Caki2 (cell line): ENCODE measurements around the gene SIGLEC1. TPM values are rescaled to one million over a fixed set of nuclear protein-coding genes. Genes with fewer than 3 reads are reported as not detected.

Experiments used
- DNase-seq: peaks from one replicate; pipeline ENCODE4 v3.0.0-alpha.2; 2015; ENCODE audit warnings: low read depth
- in situ Hi-C: cut with HindIII; loops from 2 replicates; pipeline ENCODE4 v1.10.0; 2016; ENCODE audit warnings: low sequenced_read_pairs, low pct_unique_long_range_greater_than_20kb, mixed read lengths
- total RNA-seq: library from RNA; depleted of rRNA; stranded (reverse); fragments of >200 nt; shearing (Covaris generic); gene quantifications from 2 replicates; pipeline ENCODE4 v1.2.3, GENCODE V29; 2014; ENCODE audit warnings: low replicate concordance

The SIGLEC1 gene
- total RNA-seq, 1 experiment from 2014 or later: not detected

DNA sequence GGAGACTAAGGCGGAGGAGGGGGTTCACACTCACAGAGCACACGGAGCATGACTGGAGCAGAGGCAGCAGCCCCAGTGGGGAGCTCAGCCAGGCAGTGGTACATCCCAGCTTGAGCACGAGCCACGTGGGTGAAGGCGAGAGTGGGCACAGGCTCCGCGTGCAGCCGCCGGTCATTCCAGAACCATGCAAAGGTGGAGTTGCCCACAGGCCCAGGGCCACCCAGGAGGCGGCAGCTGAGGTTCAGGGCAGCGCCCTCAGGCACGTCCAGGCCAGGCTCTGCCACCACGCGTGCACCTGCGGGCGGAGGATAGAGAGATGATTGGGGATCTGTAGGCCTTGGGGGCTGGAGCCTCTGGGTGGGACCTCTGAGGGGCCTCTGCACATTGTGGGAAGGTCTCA is 21.1 kb downstream of the SIGLEC1 start:
- DNase-seq: no peak

DNA sequence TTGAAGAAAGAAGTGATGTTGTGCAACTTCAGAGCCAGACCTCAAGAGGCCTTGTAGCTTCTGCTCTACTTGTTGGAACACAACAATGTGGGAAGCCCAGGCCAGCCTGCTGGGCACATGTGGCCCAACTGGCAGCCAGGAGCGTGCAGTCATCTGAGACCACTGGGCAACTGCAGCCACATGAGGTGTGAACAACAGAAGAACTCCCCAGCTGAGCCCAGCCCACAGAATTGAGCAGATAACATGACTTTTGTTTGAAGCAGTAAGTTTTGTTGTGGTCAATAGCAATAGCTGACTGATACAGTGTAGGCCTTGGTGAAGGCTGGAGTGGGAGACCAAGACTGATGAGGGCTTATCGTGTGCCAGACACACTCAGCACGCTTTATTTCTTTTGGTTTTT is 22.0 kb downstream of the SIGLEC1 start:
- no peak for DNase-seq
- in situ Hi-C loops: no loop called here

More for the DNA sequence above, 21.1 kb downstream of the SIGLEC1 start:
- in situ Hi-C loops: no loop called here

DNA sequence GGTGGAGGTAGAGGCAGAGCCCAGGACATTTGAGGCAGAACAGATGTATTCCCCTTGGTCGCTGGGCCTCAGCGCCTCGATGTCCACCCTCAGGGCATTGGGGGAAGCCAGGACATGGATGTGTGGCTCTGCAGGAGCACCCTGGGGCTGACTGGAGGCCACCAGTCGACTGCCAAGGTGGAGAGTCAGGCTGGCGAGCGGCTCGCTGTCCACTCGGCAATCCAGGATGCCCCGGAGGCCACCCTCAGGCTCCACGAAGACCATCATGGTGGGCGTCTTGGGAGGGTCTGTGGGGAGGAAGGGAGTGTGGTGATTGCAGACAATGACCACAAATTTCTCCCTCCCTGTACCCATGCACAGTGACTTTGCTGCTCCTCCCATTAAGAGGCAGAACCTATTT is 22.4 kb downstream of the SIGLEC1 start:
- in situ Hi-C loops: no loop called here
- DNase-seq: no peak

DNA sequence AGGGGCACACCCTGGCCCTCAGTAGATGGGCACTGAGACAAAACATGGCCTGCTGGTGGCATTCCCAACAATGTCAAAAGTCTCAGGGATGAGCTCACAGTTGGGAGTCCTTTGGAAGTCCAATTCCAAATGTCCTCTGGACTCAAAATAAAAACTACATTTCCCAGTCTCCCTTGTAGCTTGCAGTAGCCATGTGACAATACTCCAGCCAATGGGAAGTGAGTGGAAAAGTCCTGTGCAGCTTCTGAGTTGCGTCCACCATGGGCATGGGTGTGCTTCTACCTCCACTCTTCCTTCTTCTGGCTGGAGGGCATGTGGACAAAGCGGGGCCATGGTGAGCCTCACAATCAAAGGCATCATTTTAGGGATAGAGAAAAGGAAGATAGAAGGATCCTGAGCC is 24.7 kb downstream of the SIGLEC1 start:
- no peak for DNase-seq
- in situ Hi-C loops: no loop called here

DNA sequence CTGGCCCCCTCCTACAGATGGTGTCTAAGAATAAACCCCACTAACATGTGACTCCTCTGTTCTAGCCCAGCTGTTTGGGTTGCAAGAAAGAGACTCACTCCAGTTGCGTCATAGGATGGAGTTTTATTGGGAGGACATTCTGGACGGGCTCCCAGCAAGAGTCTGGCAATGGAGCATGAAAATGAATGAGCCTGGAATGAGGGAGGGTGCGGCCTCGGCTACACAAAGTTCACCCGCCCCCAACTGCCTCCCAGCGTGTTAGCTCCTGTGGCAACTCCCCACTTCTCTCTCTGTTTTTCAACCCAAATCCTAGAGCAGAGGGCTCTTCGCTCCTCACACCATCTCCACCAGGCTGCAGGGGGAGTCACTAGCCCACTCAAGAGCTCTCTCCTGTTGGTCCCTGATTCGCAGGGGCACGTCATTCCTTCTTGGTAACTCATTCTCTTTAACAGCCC is 25.5 kb downstream of the SIGLEC1 start:
- in situ Hi-C loops: no loop called here
- DNase-seq: peak; percentile 23

DNA sequence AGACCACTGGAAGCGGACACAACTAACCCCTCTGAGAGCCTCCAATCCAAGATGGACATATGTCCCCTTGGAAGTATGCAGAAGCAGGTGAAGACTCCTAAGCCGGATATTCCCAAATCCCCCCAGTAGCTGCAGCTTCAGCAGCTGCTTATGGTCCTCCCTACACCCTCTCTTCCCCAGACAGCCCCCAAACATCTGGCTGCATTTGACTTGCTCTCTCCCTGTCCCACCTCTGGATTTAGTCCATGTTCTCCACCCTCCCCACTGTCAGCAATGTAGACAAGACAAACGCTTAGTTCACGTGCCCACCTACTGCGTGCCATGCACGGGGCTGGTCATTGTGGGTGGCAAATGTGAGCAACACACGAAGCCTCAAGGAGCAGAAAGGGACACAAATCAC is 26.0 kb downstream of the SIGLEC1 start:
- in situ Hi-C loops: no loop called here
- DNase-seq: no peak

DNA sequence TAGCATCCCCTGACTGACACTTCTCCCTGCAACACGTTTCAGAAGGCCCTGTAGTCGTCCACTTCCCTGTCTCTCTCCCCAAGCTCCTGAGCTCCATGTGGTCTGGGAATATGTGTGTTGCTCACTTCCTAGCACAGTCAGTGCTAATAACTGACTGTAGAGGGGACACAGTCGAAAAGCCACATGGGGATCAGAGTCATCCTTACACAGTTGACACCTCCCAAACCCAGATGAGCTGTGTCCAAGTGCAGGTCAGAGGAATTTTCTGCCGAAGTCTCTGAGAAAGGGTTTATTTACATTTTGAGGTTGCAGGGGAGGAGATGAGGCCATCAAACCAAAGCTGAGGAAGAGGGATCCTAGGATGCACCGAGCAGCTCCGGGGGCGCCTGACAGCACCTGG is 27.1 kb downstream of the SIGLEC1 start:
- DNase-seq: no peak
- in situ Hi-C loops: no loop called here

DNA sequence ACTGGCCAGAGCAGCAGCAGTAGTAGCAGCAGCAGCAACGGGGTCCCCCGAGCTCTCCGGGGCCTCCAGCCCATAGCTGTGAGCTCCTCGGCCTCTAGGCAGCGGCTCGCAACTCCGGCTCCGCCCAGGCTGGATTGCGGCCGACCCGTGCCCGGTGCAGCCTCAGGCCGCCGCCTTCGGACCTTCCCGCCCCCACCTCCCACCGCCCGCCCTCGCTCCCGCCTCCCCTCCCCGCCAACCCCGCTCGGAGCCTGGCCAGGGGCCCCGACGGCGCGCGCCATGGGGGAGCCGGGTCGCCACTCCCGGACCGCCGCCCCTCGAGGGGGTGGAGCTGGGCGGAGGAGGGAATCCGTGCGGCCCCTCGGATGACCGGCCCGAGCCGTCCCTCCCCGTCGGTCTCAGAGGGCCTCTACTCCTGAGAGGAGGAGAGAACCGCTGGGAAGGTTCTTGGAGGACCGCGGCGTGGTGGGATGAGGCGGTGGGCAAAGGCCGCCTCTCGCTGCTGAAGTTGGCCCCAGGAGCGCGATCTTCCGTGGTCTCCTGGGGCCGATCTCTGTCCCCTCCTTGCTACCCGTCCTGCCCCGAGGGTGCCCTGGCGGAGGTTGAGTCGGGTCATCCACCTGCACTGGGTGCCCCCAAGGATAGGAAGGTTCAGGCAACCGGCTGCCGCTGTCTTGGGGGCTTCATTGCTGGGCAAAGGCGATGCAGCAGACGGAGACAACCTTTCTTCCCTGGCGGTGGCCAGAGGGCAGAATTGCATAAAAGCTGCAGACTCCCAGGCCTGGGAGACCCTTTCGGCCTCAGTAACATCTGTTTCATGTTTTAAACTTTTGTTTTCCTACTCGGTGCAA is 30.2 kb downstream of the SIGLEC1 start, which contains the start of gene ADAM33:
Gene ADAM33 (minus strand): TSS at position 80 of the 851 bp plus-strand sequence. CDS start 6 bp downstream, at position 74.
- DNase-seq: no peak
- in situ Hi-C loops: no loop called here

DNA sequence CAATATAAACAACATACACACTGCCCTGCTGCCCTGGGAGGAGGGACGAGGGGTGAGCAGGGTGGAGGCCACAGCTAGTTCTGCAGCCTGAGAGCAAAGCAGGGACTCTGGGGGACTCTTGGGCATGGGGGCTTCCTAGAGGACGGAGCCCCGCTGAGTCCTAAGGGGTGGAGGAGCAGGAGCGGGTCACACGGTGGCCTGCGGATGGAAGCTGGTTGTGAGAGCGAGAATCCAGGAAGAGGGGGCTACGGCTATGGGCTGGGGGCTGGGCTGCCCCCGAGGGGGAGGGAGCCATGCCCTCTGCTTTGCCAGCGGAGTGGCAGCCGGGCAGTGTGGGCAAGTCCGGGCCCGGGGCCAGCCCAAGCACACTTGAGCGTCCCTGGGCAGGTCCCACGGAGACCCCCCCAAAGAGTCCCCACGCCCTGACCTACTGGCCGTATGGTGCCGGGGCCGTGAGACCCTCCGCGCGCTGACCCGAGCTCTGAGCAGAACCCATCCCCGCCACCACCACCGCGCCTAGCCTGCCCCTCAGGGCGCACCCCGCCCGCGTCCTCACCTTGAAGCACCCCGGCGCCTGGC is 31.0 kb downstream of the SIGLEC1 start:
- in situ Hi-C loops: no loop called here
- no peak for DNase-seq

DNA sequence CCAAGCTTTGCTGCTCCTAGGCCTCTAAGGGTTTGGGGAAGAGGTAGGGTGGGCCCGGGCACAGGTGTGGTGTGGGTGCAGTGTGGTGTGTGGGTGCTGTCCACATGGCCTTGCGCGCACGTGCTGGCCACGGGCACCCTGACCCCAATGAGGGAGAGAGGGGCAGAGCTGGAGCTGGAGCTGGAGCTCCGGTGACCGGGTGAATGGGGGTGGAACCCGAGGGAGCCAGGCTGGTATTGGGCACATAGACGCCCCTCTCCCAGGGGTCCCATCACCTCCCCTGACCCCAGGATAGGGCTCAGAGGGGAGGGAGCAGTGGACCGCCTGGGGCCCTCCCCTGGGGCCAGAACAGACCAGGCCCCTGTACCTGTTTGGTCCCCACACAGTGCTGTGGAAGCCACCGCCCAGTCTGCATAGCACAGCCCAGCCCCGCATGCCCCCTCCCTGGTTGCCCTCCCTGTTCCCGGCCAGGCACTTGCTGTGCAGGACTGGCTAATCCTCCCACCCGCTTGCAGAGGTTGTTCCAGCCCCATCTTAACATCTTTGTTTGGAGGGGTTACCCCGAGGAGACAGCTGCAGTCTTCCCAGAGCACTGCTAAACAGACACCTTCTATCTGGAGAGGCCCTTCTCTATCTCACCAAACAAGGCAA is 31.6 kb downstream of the SIGLEC1 start:
- in situ Hi-C loops: no loop called here
- no peak for DNase-seq

DNA sequence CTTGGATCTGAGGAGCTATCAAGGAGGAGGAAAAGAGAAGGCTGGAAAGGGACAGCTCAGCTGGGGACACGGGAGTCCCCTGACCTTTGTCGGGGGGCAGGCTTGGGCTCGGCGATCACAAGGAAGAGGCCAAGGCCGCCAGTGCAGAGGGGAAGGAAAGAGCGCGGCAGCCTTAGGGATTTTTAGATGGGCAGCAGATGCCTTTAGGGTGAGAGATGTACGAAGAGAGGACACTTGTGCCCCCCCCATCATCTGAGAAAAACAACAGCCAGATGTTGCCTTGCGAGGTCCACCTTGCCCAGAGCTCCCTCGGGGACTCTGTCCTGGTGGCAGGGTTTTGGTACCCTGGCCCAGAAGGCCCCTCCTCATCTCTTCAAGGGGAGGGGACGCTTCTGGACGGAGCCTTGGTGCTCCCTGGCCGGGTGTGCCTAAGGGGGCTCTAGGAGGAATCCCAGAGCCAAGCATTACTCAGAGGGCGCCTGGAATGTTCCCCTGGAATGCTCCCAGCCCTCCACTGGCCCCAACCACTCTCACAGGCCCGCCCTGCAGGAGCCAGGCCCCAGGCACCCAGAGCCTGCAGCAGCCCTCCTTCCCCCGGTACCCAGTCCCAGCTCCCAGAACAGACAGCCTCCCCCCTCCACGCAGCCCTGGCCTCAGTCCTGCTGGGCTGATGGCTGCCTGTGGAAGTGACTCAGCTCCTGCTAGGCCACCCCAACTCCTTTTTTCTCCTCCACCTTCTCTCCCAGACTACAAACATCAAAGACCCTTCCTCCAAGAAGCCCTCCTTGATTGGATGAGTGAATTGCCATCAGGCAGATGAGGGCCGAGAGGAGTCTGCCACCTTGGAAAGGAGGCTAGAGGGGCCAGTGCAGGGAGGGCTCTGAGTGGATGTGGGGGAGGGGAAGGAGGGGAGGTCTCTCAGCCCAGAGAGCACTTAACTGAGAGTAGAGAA is 32.4 kb downstream of the SIGLEC1 start:
- in situ Hi-C loops: no loop called here
- DNase-seq: no peak

DNA sequence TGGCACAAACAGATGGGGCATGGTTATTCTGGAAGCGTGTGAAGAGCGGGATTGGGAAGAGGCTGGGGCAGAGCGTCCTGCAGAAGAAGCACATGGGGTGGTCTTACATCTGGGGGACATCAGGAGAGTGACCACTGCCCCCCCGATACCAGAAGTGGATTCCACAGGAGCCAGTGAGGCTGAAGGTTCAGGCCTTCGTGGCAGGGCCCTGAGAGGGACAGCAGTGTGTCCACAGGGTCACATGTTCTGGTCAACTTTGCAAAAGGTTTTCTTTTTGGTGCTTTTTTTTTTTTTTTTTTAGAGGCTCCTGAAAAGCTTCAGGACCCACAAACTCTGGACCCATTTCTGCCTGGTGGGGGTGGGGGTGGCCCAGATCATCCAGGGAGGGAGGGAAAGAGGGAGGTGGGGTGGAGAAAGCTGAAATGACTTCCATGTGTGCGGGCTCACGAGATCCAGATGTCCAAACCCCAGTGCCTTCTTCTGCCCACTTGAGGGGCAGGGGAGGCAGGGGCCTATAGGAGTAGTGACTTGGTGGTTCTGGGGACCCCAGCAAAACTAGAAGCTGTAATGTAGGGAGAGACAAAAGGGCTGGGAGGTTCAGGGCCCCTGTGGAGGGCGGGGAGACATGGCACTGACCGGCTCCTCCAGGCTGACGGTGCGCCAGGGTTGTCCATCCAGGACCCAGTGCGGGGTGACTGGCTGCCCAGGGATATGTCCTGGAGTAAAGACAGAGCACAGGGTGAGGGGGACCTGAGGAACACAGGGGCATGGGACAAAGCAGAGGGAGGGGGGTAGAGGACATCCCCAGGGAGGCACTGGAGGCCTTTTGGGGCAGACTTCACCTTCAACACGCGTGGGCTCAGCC is 33.3 kb downstream of the SIGLEC1 start:
- no peak for DNase-seq
- in situ Hi-C loops: no loop called here

DNA sequence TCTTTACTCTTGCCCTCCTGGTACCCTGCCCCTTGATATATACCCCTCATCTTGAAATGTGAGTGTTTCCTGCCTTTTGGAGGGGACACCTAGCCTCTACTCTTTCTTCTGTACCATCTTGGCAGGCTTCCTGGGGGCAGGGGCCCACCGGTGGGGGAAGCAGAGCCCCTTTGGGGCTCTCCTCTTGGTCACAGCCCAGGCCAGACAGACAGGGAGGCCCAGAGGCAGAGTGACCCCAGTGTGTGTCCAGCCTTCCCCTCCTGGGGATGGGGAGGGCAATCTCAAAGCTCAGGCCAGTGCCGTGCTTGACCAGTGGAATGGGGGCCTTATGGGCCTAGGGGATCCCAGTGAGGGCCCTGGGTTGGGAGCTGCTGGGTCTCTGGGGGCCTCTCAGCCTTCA is 34.2 kb downstream of the SIGLEC1 start:
- in situ Hi-C loops: no loop called here

DNA sequence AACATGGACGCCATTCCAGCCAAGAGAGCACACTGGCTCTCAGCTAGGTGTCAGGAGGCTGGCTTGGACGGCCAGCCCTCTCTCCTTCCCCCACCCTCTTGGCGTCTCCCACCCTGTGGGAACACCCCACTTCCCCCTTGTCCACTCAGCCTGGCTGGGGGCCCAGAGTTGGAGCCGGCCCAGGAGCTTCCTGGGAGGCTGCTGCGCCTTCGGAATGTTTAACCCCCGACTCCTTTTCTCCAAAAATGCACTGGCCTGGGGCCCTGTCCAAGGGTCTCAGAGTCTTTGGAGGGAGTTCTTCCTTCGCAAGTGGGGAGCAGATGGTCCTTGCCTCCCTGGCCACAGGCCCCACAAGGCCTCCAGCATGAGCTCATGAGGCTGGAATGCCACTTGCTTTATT is 34.7 kb downstream of the SIGLEC1 start:
- in situ Hi-C loops: no loop called here
- no peak for DNase-seq

More for the DNA sequence above, 34.2 kb downstream of the SIGLEC1 start:
- DNase-seq: no peak

DNA sequence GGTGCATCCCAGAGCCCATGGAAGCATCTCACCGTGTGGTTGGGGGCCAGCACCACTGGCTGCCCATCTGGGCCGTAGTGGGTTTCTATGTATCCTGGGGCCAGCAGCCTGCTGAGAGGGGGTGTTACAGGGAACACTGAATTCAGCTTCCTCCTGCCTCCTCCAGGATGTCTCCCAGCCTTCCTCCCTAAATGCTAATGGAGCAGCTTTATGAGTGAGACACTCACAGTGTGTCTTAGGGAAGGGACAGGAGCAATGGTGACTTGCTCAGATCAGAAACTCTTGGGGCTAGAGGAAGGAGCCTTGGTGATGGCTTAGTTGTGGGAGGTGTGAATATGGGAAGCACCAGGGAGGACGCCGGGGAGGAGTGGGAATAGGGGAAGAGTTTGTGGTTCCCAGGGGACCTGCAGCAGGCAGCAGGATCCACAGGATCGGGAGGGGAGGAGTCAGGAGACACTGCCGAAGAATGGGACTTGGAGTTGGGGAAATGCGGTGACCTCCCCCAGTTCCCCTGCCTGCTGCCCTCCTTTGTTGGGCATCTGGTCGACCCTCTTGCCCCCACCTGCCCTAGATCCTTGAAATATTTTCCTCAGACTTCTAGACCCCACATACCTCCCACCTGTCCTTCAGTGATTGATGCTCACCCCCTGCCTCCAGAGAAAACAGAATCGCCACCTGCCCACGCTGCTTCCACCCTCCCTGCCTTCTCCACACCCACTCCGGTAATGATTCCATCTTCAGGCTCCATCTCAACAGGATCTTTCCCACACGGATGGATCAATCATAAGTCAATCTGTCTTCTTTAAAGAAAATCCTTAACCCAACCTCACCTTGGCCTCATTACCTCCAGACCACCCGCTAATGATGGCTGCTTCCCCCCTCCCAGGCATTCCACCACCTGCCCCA is 37.2 kb downstream of the SIGLEC1 start:
- no peak for DNase-seq
- in situ Hi-C loops: no loop called here

DNA sequence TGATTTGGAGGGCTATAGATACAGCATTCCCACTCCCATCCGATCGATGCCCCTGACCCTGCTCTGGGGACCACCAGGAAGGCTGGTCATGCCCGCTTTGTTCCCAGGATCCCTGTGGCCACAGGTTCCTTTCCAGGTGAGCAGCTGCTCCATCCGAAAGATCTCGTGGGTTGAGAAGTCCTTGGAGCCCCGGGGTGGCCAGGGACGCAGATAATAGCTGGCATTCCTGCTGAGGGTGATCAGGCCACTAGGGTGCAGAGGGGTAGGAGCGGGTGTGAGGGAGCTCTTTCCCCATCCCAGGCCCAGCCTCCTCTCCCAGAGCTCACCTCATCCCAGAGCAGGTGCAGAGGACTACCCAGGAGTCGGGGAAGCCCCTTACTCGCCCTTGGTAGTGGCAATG is 38.0 kb downstream of the SIGLEC1 start:
- in situ Hi-C loops: no loop called here
- DNase-seq: no peak
